Ovary (tissue), 3 donors: Measurements from ENCODE around the gene PRKG1.

Experiments used
- EP300 ChIP-seq: sonication (generic); formaldehyde crosslinking; IDR thresholded peaks from one replicate; pipeline ENCODE4 v1.6.1; 2017; ENCODE audit warnings: antibody characterized with exemption
- POLR2A ChIP-seq: fragments of 450-650 bp; IDR thresholded peaks from one replicate; pipeline ENCODE4 v1.6.1; 2017; ENCODE audit warnings: antibody characterized with exemption, mild to moderate bottlenecking, moderate library complexity
- TF ChIP-seq, protein P1 (sequence below), 3 donors: fragments of 450-650 bp in 2 of 3; fragments of 200-600 bp in 1 of 3; IDR thresholded peaks; one replicate each; pipeline versions ENCODE4 v1.5.1 to v1.8.0; 2016 to 2022; ENCODE audit warnings: antibody characterized with exemption in 3 of 3, mild to moderate bottlenecking in 1 of 3
- donor health status: DM: no; HTN: no; CAD: no.

DNA sequence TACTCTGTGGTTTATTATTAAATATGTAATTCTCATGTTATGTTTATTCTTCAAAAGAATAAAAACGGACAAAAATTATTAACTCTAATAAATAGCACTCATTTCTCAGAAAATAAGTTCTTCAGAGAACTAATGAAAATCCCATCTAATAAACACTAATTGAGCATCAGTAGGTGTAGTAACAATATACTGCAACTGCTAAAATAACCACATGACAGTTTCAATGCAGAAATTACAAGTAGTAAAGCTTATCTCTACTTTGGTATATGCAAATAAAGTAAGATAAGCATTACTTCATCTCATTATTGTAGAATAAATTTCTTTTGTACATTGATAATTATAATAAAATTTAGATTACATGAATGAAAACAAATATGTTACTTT is 1183.4 kb downstream of the PRKG1 start:
- TF ChIP-seq, protein P1, sequence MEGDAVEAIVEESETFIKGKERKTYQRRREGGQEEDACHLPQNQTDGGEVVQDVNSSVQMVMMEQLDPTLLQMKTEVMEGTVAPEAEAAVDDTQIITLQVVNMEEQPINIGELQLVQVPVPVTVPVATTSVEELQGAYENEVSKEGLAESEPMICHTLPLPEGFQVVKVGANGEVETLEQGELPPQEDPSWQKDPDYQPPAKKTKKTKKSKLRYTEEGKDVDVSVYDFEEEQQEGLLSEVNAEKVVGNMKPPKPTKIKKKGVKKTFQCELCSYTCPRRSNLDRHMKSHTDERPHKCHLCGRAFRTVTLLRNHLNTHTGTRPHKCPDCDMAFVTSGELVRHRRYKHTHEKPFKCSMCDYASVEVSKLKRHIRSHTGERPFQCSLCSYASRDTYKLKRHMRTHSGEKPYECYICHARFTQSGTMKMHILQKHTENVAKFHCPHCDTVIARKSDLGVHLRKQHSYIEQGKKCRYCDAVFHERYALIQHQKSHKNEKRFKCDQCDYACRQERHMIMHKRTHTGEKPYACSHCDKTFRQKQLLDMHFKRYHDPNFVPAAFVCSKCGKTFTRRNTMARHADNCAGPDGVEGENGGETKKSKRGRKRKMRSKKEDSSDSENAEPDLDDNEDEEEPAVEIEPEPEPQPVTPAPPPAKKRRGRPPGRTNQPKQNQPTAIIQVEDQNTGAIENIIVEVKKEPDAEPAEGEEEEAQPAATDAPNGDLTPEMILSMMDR (IDR thresholded peaks at IDR 0.05): no peak
- TF ChIP-seq POLR2A: no peak
- no peak for TF ChIP-seq EP300
